B cell (primary cell): ENCODE results near the gene PLA2G2F. TPM values are rescaled to one million over a fixed set of nuclear protein-coding genes. Genes with fewer than 3 reads are reported as not detected.
A peak's percentile ranks its signal among the peaks of the same experiment; 100 is the strongest.

ENCODE experiments used
- ATAC-seq: fragments of 200-7000 bp; cut with Tn5 transposase; one replicate; pipeline ENCODE4 v1.10.0; 2021; ENCODE audit warnings: low read depth, mild to moderate bottlenecking, moderate number of reproducible peaks, moderate library complexity
- CTCF ChIA-PET: fragments of 350-600 bp; sonication (Branson Sonifier 250); formaldehyde crosslinking; loops from one replicate; lab custom pipeline; 2021; ENCODE audit warnings: antibody characterized with exemption, inconsistent platforms; lab: Charles Lee
- POLR2A ChIA-PET: fragments of 350-600 bp; sonication (Branson Sonifier 250); formaldehyde crosslinking; loops from one replicate; lab custom pipeline; 2021; ENCODE audit warnings: antibody characterized with exemption; lab: Charles Lee
- DNase-seq: peaks from one replicate; pipeline ENCODE4 v3.0.0; 2013
- H2AFZ ChIP-seq: 2 replicates; pipeline ENCODE4 v1.6.1; 2012; ENCODE audit warnings: mild to moderate bottlenecking, low read depth, low read length; ENCODE audit not compliant: insufficient read depth, poor library complexity, severe bottlenecking
- H3K27ac ChIP-seq, 2 donors: 1 replicate in 1 of 2; 2 replicates in 1 of 2; pipeline ENCODE4 v1.5.1; 2012 to 2013; ENCODE audit warnings: low read length in 2 of 2, mild to moderate bottlenecking in 2 of 2, moderate library complexity in 1 of 2
- H3K27me3 ChIP-seq, 4 experiments: fragments of 200-600 bp in 1 of 4; sonication (generic) in 1 of 4; replicated peaks in 1 of 4; 1 replicate in 2 of 4; 2 replicates in 2 of 4; pipeline versions ENCODE4 v1.6.1 to v1.7.0; 2013 to 2016; ENCODE audit warnings: low read length in 3 of 4, mild to moderate bottlenecking in 2 of 4, mixed read lengths in 1 of 4, moderate library complexity in 1 of 4; ENCODE audit not compliant: insufficient read depth in 4 of 4, control insufficient read depth in 3 of 4; ENCODE audit errors: control extremely low read depth in 1 of 4
- H3K36me3 ChIP-seq, 2 experiments: replicated peaks in 1 of 2; 1 replicate in 1 of 2; 2 replicates in 1 of 2; pipeline versions ENCODE4 v1.6.1 to v1.7.1; 2013; ENCODE audit warnings: low read length in 1 of 2; ENCODE audit not compliant: insufficient read depth in 2 of 2, control insufficient read depth in 1 of 2; ENCODE audit errors: control extremely low read depth in 1 of 2, extremely low read depth in 1 of 2
- H3K4me1 ChIP-seq, 2 donors: fragments of 200-600 bp in 1 of 2; sonication (generic) in 1 of 2; 1 replicate in 1 of 2; 2 replicates in 1 of 2; pipeline versions ENCODE4 v1.5.1 to v1.6.1; 2013 to 2017; ENCODE audit warnings: low read length in 2 of 2; ENCODE audit not compliant: control insufficient read depth in 2 of 2, insufficient read depth in 2 of 2
- H3K4me2 ChIP-seq: replicated peaks from 2 replicates; pipeline ENCODE3; 2012; ENCODE audit warnings: mild to moderate bottlenecking, low read depth, low read length; ENCODE audit not compliant: poor library complexity, severe bottlenecking
- H3K4me3 ChIP-seq, 5 experiments: fragments of 200-600 bp in 1 of 5; sonication (generic) in 1 of 5; 1 replicate in 3 of 5; 2 replicates in 2 of 5; pipeline versions ENCODE4 v1.5.1 to v1.7.0; 2011 to 2016; ENCODE audit warnings: low read length in 4 of 5, mild to moderate bottlenecking in 4 of 5, low read depth in 2 of 5, control low read depth in 1 of 5, moderate library complexity in 1 of 5; ENCODE audit not compliant: insufficient read depth in 1 of 5; ENCODE audit errors: control extremely low read depth in 1 of 5, extremely low read depth in 1 of 5
- H3K79me2 ChIP-seq: fragments of 200-600 bp; sonication (generic); one replicate; pipeline ENCODE4 v1.6.0; 2016; ENCODE audit warnings: low read length; ENCODE audit not compliant: control insufficient read depth, insufficient read depth
- H3K9ac ChIP-seq: fragments of 200-600 bp; sonication (generic); 2 replicates; pipeline ENCODE4 v1.6.1; 2017; ENCODE audit warnings: mild to moderate bottlenecking, low read length, moderate library complexity
- H3K9me3 ChIP-seq, 3 donors: one replicate each; pipeline versions ENCODE4 v1.6.1 to v1.7.1; 2013; ENCODE audit warnings: low read length in 2 of 3; ENCODE audit not compliant: control insufficient read depth in 2 of 3, insufficient read depth in 1 of 3; ENCODE audit errors: control extremely low read depth in 1 of 3
- H4K20me1 ChIP-seq: 2 replicates; pipeline ENCODE4 v1.6.0; 2012; ENCODE audit warnings: mild to moderate bottlenecking, low read length; ENCODE audit not compliant: insufficient read depth, control insufficient read depth, poor library complexity, severe bottlenecking
- H3K27ac Mint-ChIP-seq: one replicate; pipeline ENCODE4 v1.8.0; 2021; ENCODE audit warnings: mixed read lengths
- H3K27me3 Mint-ChIP-seq: one replicate; pipeline ENCODE4 v1.8.0; 2021; ENCODE audit warnings: mixed read lengths
- H3K4me1 Mint-ChIP-seq: one replicate; pipeline ENCODE4 v1.8.0; 2021; ENCODE audit warnings: mixed read lengths
- H3K4me3 Mint-ChIP-seq: one replicate; pipeline ENCODE4 v1.8.0; 2021; ENCODE audit warnings: mixed read lengths
- H3K9me3 Mint-ChIP-seq: one replicate; pipeline ENCODE4 v1.8.0; 2022; ENCODE audit warnings: mixed read lengths; ENCODE audit not compliant: insufficient read depth
- CTCF ChIP-seq: fragments of 200-600 bp; IDR thresholded peaks from one replicate; pipeline ENCODE4 v1.8.0; 2022; ENCODE audit warnings: antibody characterized with exemption, mild to moderate bottlenecking
- EZH2 ChIP-seq: IDR thresholded peaks from 2 replicates; pipeline ENCODE4 v1.6.1; 2012; ENCODE audit warnings: borderline replicate concordance, low read depth, mild to moderate bottlenecking, moderate library complexity, low read length; ENCODE audit not compliant: insufficient read depth, poor library complexity, severe bottlenecking
- WGBS: methylation state at CpG from one replicate; pipeline ENCODE4 v1.1.5; 2013; ENCODE audit warnings: missing lambda C conversion rate; ENCODE audit not compliant: insufficient coverage; 5-methylcytosine and 5-hydroxymethylcytosine counted together
- intact Hi-C: fragments of 100-400 bp; cut with micrococcal nuclease; formaldehyde crosslinking; loops from one replicate; pipeline ENCODE4 v1.10.0; 2022
- polyA plus RNA-seq: library from polyadenylated mRNA; depleted of rRNA; stranded (reverse); fragments of >200 nt; gene quantifications from 2 replicates; pipeline ENCODE4 v1.2.3, GENCODE V29; 2012
- total RNA-seq, 2 donors: library from RNA; stranded (reverse); fragments of 120-200 nt in 1 of 2; gene quantifications; 1 replicate in 1 of 2; 2 replicates in 1 of 2; pipeline versions ENCODE4 v1.2.3 to v1.2.4, GENCODE V29; 2013 to 2022

Gene PLA2G2F
- total and polyA plus RNA-seq, 2 donors (not counting 1 experiment from before 2014, with no cell fraction given): not detected

DNA sequence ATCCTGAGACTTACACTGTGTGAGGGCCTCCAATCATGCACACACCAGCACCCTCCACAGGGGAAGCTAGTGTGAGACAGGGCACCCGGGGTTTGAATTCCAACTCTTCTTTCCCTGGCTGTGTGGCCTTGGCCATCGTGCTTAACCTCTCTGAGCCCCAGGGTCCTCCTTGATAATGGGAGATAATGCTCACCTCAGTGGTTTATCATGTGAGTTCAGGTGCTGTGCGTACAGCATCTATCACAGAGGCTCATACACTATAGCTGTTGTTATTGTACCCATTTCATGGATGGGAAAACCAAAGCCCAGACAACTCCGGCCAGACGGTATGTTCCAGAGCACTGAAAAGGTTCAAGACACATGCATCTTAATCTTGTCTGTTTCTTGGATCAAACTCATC is 30.8 kb downstream of the PLA2G2F start:
- H3K79me2 ChIP-seq: no peaks in the 10 kb centered on the region
- ChIA-PET CTCF (interaction anchor here (1.3 to 2.9 kb wide), 2 partner anchors 18 to 25 kb away, joined by 5 to 8 read pairs; no protein-coding TSS in a partner anchor), POLR2A (no interaction called here)
- no peak for TF ChIP-seq EZH2
- TF ChIP-seq CTCF: no peak
- Mint-ChIP-seq H3K27ac (no peak overlapping the region), H3K9me3 (peaks cover 4% of the 10 kb centered on the region), H3K4me1 (peaks cover 19% of the 10 kb centered on the region), H3K27me3 (peaks cover 20% of the 10 kb centered on the region), H3K4me3 (no peak overlapping the region)
- no peak overlapping the region for H3K4me2 ChIP-seq
- DNase-seq: no peak
- no peak overlapping the region for H3K4me3 ChIP-seq
- no peak overlapping the region for H3K9ac ChIP-seq
- H3K9me3 ChIP-seq: peaks cover 0 to 39% (median 2%) of the 10 kb centered on the region in 3 donors
- no peaks in the 10 kb centered on the region for H4K20me1 ChIP-seq
- 97% methylated on average over 4 of the region's 5 CpGs for WGBS
- H3K4me1 ChIP-seq: peaks cover 14 to 20% of the 10 kb centered on the region in 2 donors
- intact Hi-C loops: loop anchor here (2.0 kb wide), 1 partner anchor 25 kb away; no protein-coding TSS in a partner anchor
- ATAC-seq: no peak
- H3K27me3 ChIP-seq: peaks cover 0 to 7% (median 0%) of the 10 kb centered on the region in 4 experiments
- H3K27ac ChIP-seq: no peak overlapping the region
- H3K36me3 ChIP-seq: no peaks in the 10 kb centered on the region
- no peak overlapping the region for H2AFZ ChIP-seq

GRCh38 chr1:20172033-20172590 is 33.0 kb downstream of the PLA2G2F start:
- H3K27me3 Mint-ChIP-seq: peaks cover 9% of the 10 kb centered on the region
- Histone ChIP-seq H3K9ac (no peak overlapping the region), H3K4me2 (no peak overlapping the region), H4K20me1 (no peaks in the 10 kb centered on the region), H3K4me3 (no peak overlapping the region), H2AFZ (no peak overlapping the region), H3K36me3 (no peaks in the 10 kb centered on the region), H3K9me3 (peaks cover 0 to 25% (median 0%) of the 10 kb centered on the region in 3 donors), H3K79me2 (no peaks in the 10 kb centered on the region), H3K27me3 (peaks cover 0 to 3% (median 0%) of the 10 kb centered on the region in 4 experiments), H3K4me1 (peaks cover 14 to 23% of the 10 kb centered on the region in 2 donors), H3K27ac (no peak overlapping the region)
- CTCF ChIA-PET: interaction anchor here (1.0 to 5.0 kb wide), 4 partner anchors 18 to 41 kb away, joined by 3 to 29 read pairs (median 6); no protein-coding TSS in a partner anchor
- H3K4me1 Mint-ChIP-seq: peaks cover 23% of the 10 kb centered on the region
- DNase-seq (no peak), ATAC-seq (no peak)
- 96% methylated on average over 12 of the region's 12 CpGs for WGBS
- H3K27ac Mint-ChIP-seq: peak overlapping the region; percentile 56
- TF ChIP-seq CTCF (no peak), EZH2 (no peak)
- POLR2A ChIA-PET: interaction anchor here (0.6 kb wide), 1 partner anchor 456 kb away, joined by 4 read pairs; no protein-coding TSS in a partner anchor
- no peaks in the 10 kb centered on the region for H3K9me3 Mint-ChIP-seq
- no peak overlapping the region for H3K4me3 Mint-ChIP-seq
- intact Hi-C loops: no loop called here
